IPS DF 4.7 (cell line): ENCODE data around the gene PRF1.
"Not testable (repeated sequence)": the region's sequence is repeated elsewhere in the genome, so short reads cannot be mapped to it uniquely, and the experiment has no call there.

Source experiments
- DNase-seq: peaks from one replicate; pipeline ENCODE4 v3.0.0-alpha.2; 2013; ENCODE audit warnings: low spot score; ENCODE audit errors: extremely low read depth

The PRF1 gene

GRCh38 chr10:70617798-70618568 is 15.4 kb upstream of the PRF1 start:
- no peak for DNase-seq

GRCh38 chr10:70616761-70617160 is 14.2 kb upstream of the PRF1 start:
- no peak for DNase-seq

DNA sequence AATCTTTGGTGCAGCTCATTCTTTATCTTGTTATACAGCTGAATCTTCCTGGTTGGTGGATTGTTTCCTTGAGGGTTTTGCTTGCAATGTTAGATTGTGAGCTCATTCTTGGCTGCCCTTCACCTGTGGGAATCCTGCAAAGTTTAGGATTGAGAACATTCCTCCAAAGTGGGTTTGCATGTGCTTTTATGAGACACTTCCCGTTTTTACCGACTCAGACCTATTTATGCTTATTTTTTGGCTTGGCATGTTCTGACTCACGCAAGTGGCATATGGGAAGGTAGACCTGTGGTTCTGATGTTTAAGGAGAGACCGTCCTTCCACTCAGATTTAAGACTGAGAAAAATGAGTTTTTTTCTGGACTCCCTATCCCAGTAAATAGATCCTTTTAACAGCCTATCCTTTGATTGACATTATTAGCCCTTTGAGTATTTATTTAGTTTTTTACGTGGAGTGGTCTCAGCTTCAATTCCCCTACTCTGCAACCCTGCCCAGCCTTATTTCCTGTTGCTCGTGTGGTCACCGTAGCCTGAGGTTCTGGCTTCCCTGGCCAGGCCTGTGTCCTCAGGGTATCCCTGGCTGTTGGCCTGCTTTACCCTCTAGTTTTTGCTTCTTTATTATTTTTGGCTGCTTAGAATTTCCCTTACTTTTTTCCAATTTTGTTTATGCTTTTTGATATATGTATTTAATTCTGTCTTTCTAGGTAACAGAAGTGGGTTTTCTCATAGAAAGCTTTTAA is 13.4 kb upstream of the PRF1 start:
- no peak for DNase-seq

- no peak for DNase-seq
Observed at GRCh38 chr10:70615211-70615610, 12.7 kb upstream of the PRF1 start.

GRCh38 chr10:70614364-70614763 is 11.8 kb upstream of the PRF1 start:
- DNase-seq = not testable (repeated sequence)

GRCh38 chr10:70613941-70614340 is 11.4 kb upstream of the PRF1 start:
- no peak for DNase-seq

- no peak for DNase-seq
Observed at GRCh38 chr10:70607936-70608335, 5.4 kb upstream of the PRF1 start.

GRCh38 chr10:70605161-70605560 is 2.6 kb upstream of the PRF1 start:
- no peak for DNase-seq

- DNase-seq = no peak
Observed at GRCh38 chr10:70604106-70604505, 1.6 kb upstream of the PRF1 start.

GRCh38 chr10:70603449-70603801 is 884 bp upstream of the PRF1 start:
- no peak for DNase-seq

- DNase-seq = no peak
Observed at GRCh38 chr10:70601746-70602145, 795 bp downstream of the PRF1 start.

- DNase-seq = no peak
Observed at GRCh38 chr10:70600512-70601395, 1.8 kb downstream of the PRF1 start.

DNA sequence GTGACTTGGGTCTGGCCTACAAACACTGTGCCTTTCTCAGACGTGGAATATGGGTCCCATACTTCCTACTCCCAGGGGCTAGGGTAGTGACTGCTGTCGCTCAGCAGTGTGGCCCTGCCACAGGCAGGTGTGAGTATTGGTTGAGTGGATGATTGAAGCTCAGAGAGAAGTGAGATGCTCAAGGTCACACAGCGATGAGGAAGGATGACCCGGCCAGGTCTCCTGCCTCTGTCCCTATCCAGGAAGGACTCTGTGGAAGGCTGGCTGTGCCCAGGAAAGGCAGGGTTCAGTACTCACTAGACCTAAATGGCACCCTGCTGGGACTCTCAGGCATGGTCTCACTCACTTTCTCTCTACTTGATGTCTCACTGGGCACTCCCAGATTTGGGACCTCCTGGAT is 2.8 kb downstream of the PRF1 start:
- no peak for DNase-seq

GRCh38 chr10:70599319-70599718 is 3.2 kb downstream of the PRF1 start:
- DNase-seq = no peak

GRCh38 chr10:70598857-70599295 is 3.7 kb downstream of the PRF1 start:
- DNase-seq = no peak

DNA sequence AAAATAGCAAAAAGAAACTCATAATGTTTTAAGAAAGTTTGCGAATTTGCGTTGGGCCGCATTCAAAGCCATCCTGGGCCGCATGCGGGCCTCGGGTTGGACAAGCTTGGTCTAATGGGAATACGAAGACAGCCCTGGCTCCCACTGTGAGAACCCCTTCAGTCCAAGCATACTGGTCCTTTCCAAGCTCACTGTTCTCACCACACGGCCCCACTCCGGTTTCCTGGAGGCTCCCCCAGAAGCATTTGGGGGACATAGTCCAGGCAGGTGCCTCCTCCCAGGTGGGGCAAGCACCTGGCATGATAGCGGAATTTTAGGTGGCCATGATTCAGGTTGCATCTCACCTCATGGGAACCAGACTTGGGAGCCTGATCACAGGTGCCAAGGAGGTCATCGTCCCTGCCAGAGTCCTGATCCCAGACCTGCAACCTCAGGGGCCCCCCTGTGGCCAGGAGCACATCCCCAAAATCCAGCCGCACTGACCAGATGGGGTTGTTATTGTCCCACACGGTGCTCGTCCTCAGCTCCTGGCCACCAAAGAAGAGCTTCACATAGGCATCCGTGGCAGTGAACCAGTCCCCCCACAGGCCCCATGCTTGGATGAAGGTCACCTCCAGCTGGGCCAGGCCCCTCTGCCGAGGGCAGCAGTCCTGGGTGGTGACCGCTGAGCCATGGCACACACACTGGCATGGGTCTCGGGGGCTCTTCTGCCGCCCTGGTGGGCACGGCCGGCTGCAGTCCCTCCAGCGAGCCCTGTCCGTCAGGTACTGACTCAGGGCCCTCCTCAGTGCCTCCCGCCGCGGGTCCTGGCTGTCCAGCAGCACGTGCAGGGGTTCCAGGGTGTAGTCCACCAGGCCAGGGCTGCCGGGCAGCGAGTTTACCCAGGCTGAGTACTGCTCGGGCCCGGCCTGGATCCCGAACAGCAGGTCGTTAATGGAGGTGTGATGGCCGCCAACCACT is 4.4 kb downstream of the PRF1 start:
- no peak for DNase-seq

GRCh38 chr10:70596860-70597809 is 5.4 kb downstream of the PRF1 start:
- no peak for DNase-seq

DNA sequence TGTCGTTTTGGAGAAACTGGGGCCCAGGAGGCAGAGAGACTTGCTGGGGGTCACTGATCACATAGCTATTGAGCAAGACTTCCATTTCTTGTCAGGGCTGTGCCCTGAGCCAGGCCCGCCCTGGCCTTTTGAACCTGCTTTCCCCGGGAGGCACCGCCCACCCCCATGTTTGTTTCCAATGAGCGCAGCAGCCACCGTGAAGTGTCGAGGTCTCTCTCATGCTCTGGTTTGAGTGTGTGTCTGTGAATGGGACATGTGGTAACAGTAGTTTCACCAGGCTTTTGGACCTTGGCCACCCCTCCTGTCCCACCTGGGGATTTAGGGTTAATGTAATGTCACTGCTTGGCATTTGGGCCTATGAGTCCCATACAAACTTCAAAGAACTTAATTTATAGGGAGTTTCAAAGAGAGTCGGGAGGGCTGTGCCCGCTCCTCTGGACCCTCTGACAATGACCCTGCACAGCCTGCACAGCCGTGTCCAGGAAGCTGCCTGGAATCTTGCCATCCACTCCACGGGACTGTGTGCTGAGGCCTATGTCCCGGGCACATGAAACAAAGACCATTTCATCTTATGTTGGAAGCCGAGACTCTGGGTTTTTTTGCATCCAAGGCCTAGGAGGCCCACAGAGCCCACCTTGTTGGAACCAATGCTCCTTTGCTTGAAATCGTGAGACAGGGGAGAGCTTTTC is 6.3 kb downstream of the PRF1 start:
- no peak for DNase-seq

DNA sequence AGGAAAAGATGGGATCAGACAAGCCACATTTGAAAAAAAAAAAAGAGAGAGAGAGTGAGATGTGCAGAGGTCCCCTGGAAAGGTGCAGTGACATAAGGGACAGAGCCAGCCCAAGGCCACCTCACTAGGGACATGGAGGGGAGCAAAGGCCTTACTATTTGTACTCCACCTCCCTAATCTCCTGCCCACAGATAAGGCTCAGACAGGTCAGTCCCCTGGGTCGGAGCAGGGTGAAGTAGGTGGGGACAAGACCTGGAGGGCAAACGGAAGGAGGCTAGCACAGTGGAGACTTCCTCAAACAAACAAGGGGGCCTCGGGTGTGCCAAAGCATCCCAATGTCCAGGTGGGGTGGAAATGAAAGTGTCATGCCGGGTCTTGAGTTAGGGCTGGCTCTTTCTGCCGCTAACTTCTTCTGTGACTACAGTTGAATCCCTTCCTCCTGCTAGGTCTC is 7.0 kb downstream of the PRF1 start:
- no peak for DNase-seq
